Colonic mucosa (tissue), 4 donors: ENCODE data around the gene EVL. TPM values are rescaled to one million over a fixed set of nuclear protein-coding genes. Genes with fewer than 3 reads are reported as not detected.

Experiments used
- DNase-seq: peaks from one replicate; pipeline ENCODE4 v3.0.0-alpha.2; 2020
- H3K27ac ChIP-seq: fragments of 200-600 bp; one replicate; pipeline ENCODE4 v1.8.0; 2021
- H3K27me3 ChIP-seq: fragments of 200-600 bp; one replicate; pipeline ENCODE4 v1.8.0; 2021
- H3K36me3 ChIP-seq: fragments of 200-600 bp; one replicate; pipeline ENCODE4 v1.8.0; 2021
- H3K4me1 ChIP-seq: fragments of 200-600 bp; one replicate; pipeline ENCODE4 v1.8.0; 2021; ENCODE audit warnings: mild to moderate bottlenecking
- H3K4me3 ChIP-seq: fragments of 200-600 bp; one replicate; pipeline ENCODE4 v1.8.0; 2021
- H3K9ac ChIP-seq, 2 donors: one replicate each; pipeline ENCODE4 v1.7.0; 2013; ENCODE audit warnings: control low read depth in 2 of 2, low read depth in 2 of 2, low read length in 2 of 2
- H3K9me3 ChIP-seq: fragments of 200-600 bp; one replicate; pipeline ENCODE4 v1.8.0; 2021
- CTCF ChIP-seq: fragments of 200-600 bp; IDR thresholded peaks from one replicate; pipeline ENCODE4 v1.8.0; 2022; ENCODE audit warnings: antibody characterized with exemption, mild to moderate bottlenecking
- intact Hi-C: fragments of 100-400 bp; cut with DNase I; formaldehyde crosslinking; loops from one replicate; pipeline ENCODE4 v1.14.1; 2022
- total RNA-seq, 2 donors: library from RNA; stranded (reverse); fragmentation: NEBNext Ultra II Directional in 1 of 2; extraction: Animal tissue kit (Norgen Biotek cat#: 25700) in 1 of 2; gene quantifications; one replicate each; pipeline ENCODE4 v1.2.1, GENCODE V29; 2021
- donor health status: healthy.
- donor health status: DM: no; HTN: no; CAD: no.
- donor health status: DM: no; HTN: no; CAD: no.

EVL gene
- total RNA-seq, 2 donors from 2014 or later, result 13.7 to 15.4 TPM

GRCh38 chr14:100104006-100104352 lies 38.8 kb downstream of the EVL start:
- intact Hi-C loops, result no loop called here
- Histone ChIP-seq H3K4me3 (no peak overlapping the region), H3K9ac (peak overlapping the region in 1 of 2 donors; percentile 10), H3K36me3 (no peaks in the 10 kb centered on the region), H3K4me1 (no peaks in the 10 kb centered on the region), H3K27ac (no peak overlapping the region), H3K9me3 (no peaks in the 10 kb centered on the region), H3K27me3 (no peaks in the 10 kb centered on the region)
- DNase-seq, result no peak
- no peak for TF ChIP-seq CTCF

- TF ChIP-seq CTCF, result no peak
- no peaks in the 10 kb centered on the region for H3K27me3 ChIP-seq
- H3K9me3 ChIP-seq, result no peaks in the 10 kb centered on the region
- no peaks in the 10 kb centered on the region for H3K36me3 ChIP-seq
- DNase-seq, result no peak
- H3K27ac ChIP-seq, result no peak overlapping the region
- intact Hi-C loops, result loop anchor here (5.0 kb wide), 1 partner anchor 122 kb away; no protein-coding TSS in a partner anchor
- no peak overlapping the region for H3K9ac ChIP-seq
- H3K4me3 ChIP-seq, result no peak overlapping the region
- no peaks in the 10 kb centered on the region for H3K4me1 ChIP-seq
Measured at GRCh38 chr14:100104523-100105300, 39.5 kb downstream of the EVL start.

- H3K4me3 ChIP-seq, result no peak overlapping the region
Measured at GRCh38 chr14:100105357-100106169, 40.3 kb downstream of the EVL start.

GRCh38 chr14:100106250-100107112 lies 41.3 kb downstream of the EVL start:
- Histone ChIP-seq H3K4me1 (no peaks in the 10 kb centered on the region), H3K9ac (no peak overlapping the region), H3K27me3 (no peaks in the 10 kb centered on the region), H3K4me3 (no peak overlapping the region), H3K9me3 (no peaks in the 10 kb centered on the region), H3K27ac (no peak overlapping the region), H3K36me3 (no peaks in the 10 kb centered on the region)
- DNase-seq, result no peak
- TF ChIP-seq CTCF, result no peak
- intact Hi-C loops, result loop anchor here (5.0 kb wide), 1 partner anchor 124 kb away; no protein-coding TSS in a partner anchor

More at GRCh38 chr14:100105357-100106169, 40.3 kb downstream of the EVL start:
- TF ChIP-seq CTCF, result no peak
- no peak overlapping the region for H3K27ac ChIP-seq
- no peaks in the 10 kb centered on the region for H3K36me3 ChIP-seq
- intact Hi-C loops, result loop anchor here (5.0 kb wide), 1 partner anchor 123 kb away; no protein-coding TSS in a partner anchor
- no peaks in the 10 kb centered on the region for H3K9me3 ChIP-seq
- H3K9ac ChIP-seq, result no peak overlapping the region
- H3K27me3 ChIP-seq, result no peaks in the 10 kb centered on the region
- no peaks in the 10 kb centered on the region for H3K4me1 ChIP-seq
- DNase-seq, result no peak

- no peaks in the 10 kb centered on the region for H3K27me3 ChIP-seq
Measured at GRCh38 chr14:100107236-100107635, 42.0 kb downstream of the EVL start.

More at GRCh38 chr14:100107236-100107635, 42.0 kb downstream of the EVL start:
- Histone ChIP-seq H3K9ac (no peak overlapping the region), H3K9me3 (no peaks in the 10 kb centered on the region), H3K27ac (no peak overlapping the region), H3K4me3 (no peak overlapping the region), H3K36me3 (no peaks in the 10 kb centered on the region), H3K4me1 (no peaks in the 10 kb centered on the region)
- intact Hi-C loops, result loop anchor here (5.0 kb wide), 1 partner anchor 125 kb away; no protein-coding TSS in a partner anchor
- DNase-seq, result no peak
- TF ChIP-seq CTCF, result no peak
